ENCODE results near the gene STRIT1.

DNA sequence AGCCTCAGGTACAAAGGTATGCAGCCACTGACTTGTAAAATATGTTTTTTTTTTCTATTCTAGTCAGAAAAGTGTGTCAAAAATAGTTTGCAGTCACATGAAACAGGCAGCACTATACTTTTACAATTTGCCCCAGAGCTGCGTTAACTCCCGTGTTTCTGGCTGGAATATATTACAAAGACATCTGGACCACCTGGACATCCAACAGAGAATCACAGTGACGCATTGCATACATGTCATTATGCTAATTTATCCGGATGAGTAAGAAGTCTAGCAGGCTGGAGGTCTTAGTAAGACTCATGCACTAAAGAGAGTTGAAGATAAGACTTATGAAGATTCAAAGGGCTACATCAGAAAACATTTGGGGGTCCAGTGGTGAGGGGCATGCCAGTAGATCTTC is 39.2 kb upstream of the STRIT1 start:
- TF ChIP-seq, protein P1, sequence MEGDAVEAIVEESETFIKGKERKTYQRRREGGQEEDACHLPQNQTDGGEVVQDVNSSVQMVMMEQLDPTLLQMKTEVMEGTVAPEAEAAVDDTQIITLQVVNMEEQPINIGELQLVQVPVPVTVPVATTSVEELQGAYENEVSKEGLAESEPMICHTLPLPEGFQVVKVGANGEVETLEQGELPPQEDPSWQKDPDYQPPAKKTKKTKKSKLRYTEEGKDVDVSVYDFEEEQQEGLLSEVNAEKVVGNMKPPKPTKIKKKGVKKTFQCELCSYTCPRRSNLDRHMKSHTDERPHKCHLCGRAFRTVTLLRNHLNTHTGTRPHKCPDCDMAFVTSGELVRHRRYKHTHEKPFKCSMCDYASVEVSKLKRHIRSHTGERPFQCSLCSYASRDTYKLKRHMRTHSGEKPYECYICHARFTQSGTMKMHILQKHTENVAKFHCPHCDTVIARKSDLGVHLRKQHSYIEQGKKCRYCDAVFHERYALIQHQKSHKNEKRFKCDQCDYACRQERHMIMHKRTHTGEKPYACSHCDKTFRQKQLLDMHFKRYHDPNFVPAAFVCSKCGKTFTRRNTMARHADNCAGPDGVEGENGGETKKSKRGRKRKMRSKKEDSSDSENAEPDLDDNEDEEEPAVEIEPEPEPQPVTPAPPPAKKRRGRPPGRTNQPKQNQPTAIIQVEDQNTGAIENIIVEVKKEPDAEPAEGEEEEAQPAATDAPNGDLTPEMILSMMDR (IDR thresholded peaks at IDR 0.05; ENCODE audit: poor library complexity) = no peak
- no peak for TF ChIP-seq EZH2 (IDR thresholded peaks at IDR 0.05; ENCODE audit: borderline replicate concordance)

All from hepatocyte (in vitro differentiated cells).